NB4 (cell line): Measurements from ENCODE around the gene GDF3.

ENCODE experiments used
- MYC ChIP-seq: IDR thresholded peaks from 2 replicates; pipeline ENCODE4 v1.6.1; 2011; ENCODE audit warnings: low read depth, low read length
- TF ChIP-seq, protein P1 (sequence below): IDR thresholded peaks from one replicate; pipeline ENCODE4 v1.5.1; 2012; ENCODE audit warnings: low read depth, low read length

DNA sequence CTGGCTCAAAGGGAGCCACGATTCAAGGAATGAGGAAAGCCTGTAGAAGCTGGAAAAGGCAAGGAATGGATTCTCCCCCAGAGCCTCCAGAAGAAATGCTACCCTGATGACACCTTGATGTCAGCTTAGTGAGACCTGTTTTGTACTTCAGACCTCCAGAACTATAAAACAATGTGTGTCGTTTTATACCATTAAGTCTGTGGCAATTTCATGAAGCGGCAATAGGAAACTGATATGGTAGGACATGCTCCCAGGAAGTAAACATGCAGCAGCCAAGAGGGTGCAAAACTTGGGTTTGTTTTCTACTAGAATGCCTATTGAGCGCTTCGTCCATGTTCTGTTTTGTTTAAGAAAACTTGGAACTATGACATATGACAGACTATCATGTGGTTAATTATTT, 27.4 kb downstream of the GDF3 start:
- TF ChIP-seq, protein P1, sequence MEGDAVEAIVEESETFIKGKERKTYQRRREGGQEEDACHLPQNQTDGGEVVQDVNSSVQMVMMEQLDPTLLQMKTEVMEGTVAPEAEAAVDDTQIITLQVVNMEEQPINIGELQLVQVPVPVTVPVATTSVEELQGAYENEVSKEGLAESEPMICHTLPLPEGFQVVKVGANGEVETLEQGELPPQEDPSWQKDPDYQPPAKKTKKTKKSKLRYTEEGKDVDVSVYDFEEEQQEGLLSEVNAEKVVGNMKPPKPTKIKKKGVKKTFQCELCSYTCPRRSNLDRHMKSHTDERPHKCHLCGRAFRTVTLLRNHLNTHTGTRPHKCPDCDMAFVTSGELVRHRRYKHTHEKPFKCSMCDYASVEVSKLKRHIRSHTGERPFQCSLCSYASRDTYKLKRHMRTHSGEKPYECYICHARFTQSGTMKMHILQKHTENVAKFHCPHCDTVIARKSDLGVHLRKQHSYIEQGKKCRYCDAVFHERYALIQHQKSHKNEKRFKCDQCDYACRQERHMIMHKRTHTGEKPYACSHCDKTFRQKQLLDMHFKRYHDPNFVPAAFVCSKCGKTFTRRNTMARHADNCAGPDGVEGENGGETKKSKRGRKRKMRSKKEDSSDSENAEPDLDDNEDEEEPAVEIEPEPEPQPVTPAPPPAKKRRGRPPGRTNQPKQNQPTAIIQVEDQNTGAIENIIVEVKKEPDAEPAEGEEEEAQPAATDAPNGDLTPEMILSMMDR = no peak
- TF ChIP-seq MYC = no peak
